H1 (cell line): ENCODE data around the gene PLD5. TPM values are rescaled to one million over a fixed set of nuclear protein-coding genes. Genes with fewer than 3 reads are reported as not detected.

Source experiments
- CTCF ChIA-PET: fragments of 300-600 bp; sonication (Branson Sonifier 250); formaldehyde crosslinking; loops from one replicate; lab custom pipeline; 2021; ENCODE audit not compliant: partially characterized antibody; lab: Charles Lee
- POLR2A ChIA-PET: fragments of 300-600 bp; sonication (Branson Sonifier 250); formaldehyde crosslinking; loops from one replicate; lab custom pipeline; 2021; ENCODE audit warnings: inconsistent platforms; ENCODE audit not compliant: partially characterized antibody; lab: Charles Lee
- DNase-seq, 2 experiments: peaks; one replicate each; pipeline versions ENCODE4 v3.0.0 to v3.0.0-alpha.2; 2010 to 2022; ENCODE audit warnings: low spot score in 2 of 2, low read depth in 1 of 2, mixed read lengths in 1 of 2
- FAIRE-seq: peaks from 2 replicates; lab custom pipeline; 2011; peaks lifted over from hg19 to GRCh38; lab: Jason Lieb, UNC
- H2AFZ ChIP-seq: 2 replicates; pipeline ENCODE4 v1.8.1; 2012; ENCODE audit warnings: low read length, inconsistent platforms
- H2AK5ac ChIP-seq: 2 replicates; pipeline ENCODE4 v1.6.1; 2013; ENCODE audit warnings: low read depth, low read length
- H2BK120ac ChIP-seq: replicated peaks from 2 replicates; pipeline ENCODE3; 2013; ENCODE audit warnings: low read depth, low read length, inconsistent platforms
- H2BK12ac ChIP-seq: 2 replicates; pipeline ENCODE4 v1.6.1; 2013; ENCODE audit warnings: low read depth, low read length
- H2BK15ac ChIP-seq: 2 replicates; pipeline ENCODE4 v1.6.1; 2013; ENCODE audit warnings: low read length
- H2BK20ac ChIP-seq: 2 replicates; pipeline ENCODE4 v1.6.1; 2013; ENCODE audit warnings: low read length
- H2BK5ac ChIP-seq: 2 replicates; pipeline ENCODE4 v1.6.1; 2013; ENCODE audit warnings: low read depth, low read length
- H3K14ac ChIP-seq: 2 replicates; pipeline ENCODE4 v1.6.1; 2013; ENCODE audit warnings: inconsistent platforms; ENCODE audit not compliant: insufficient read length
- H3K18ac ChIP-seq: 2 replicates; pipeline ENCODE4 v1.6.1; 2013; ENCODE audit warnings: low read length; ENCODE audit errors: extremely low read depth
- H3K23ac ChIP-seq: 2 replicates; pipeline ENCODE4 v1.6.1; 2013; ENCODE audit warnings: inconsistent platforms; ENCODE audit not compliant: insufficient read length
- H3K23me2 ChIP-seq: 2 replicates; pipeline ENCODE4 v1.6.1; 2013; ENCODE audit warnings: low read depth, low read length
- H3K27ac ChIP-seq: 2 replicates; pipeline ENCODE4 v1.6.1; 2011; ENCODE audit warnings: low read depth, low read length, inconsistent platforms
- H3K27me3 ChIP-seq, 4 experiments: replicated peaks in 1 of 4; 1 replicate in 1 of 4; 2 replicates in 3 of 4; pipeline versions ENCODE4 v1.6.1 to v1.8.1; 2011 to 2013; ENCODE audit warnings: low read length in 3 of 4, mild to moderate bottlenecking in 3 of 4, inconsistent platforms in 2 of 4, mixed read lengths in 2 of 4, moderate library complexity in 1 of 4; ENCODE audit not compliant: control insufficient read depth in 3 of 4, insufficient read depth in 3 of 4; ENCODE audit errors: extremely low read depth in 1 of 4
- H3K36me3 ChIP-seq, 4 experiments: 2 replicates each; pipeline versions ENCODE4 v1.6.1 to v1.8.1; 2011 to 2013; ENCODE audit warnings: mild to moderate bottlenecking in 4 of 4, low read length in 3 of 4, moderate library complexity in 2 of 4, control low read depth in 1 of 4, inconsistent platforms in 1 of 4; ENCODE audit not compliant: insufficient read depth in 4 of 4, control insufficient read depth in 2 of 4
- H3K4ac ChIP-seq: replicated peaks from 2 replicates; pipeline ENCODE3; 2013; ENCODE audit warnings: low read length, low read depth, mixed read lengths, inconsistent platforms; ENCODE audit not compliant: insufficient read length
- H3K4me1 ChIP-seq, 4 experiments: replicated peaks in 1 of 4; 1 replicate in 1 of 4; 2 replicates in 3 of 4; pipeline versions ENCODE4 v1.6.1 to v1.8.1; 2011 to 2013; ENCODE audit warnings: low read length in 3 of 4, inconsistent platforms in 2 of 4, mixed read lengths in 1 of 4; ENCODE audit not compliant: insufficient read depth in 4 of 4, control insufficient read depth in 3 of 4
- H3K4me2 ChIP-seq, 2 experiments: 2 replicates each; pipeline versions ENCODE4 v1.6.1 to v1.8.1; 2011 to 2013; ENCODE audit warnings: low read depth in 2 of 2, low read length in 2 of 2, control low read depth in 1 of 2, inconsistent platforms in 1 of 2, mild to moderate bottlenecking in 1 of 2; ENCODE audit not compliant: insufficient read depth in 1 of 2
- H3K4me3 ChIP-seq, 4 experiments: fragments of 200-600, 300-600 bp in 1 of 4; sonication (generic), shearing (Covaris generic), sonication (Bioruptor Twin) in 1 of 4; 2 replicates each; pipeline versions ENCODE4 v1.5.1 to v1.8.1; 2011 to 2016; ENCODE audit warnings: low read length in 4 of 4, low read depth in 3 of 4, control low read depth in 2 of 4, inconsistent platforms in 2 of 4, mild to moderate bottlenecking in 2 of 4, mixed read lengths in 1 of 4, moderate library complexity in 1 of 4; ENCODE audit not compliant: insufficient read depth in 2 of 4; ENCODE audit errors: extremely low read depth in 1 of 4
- H3K56ac ChIP-seq: replicated peaks from 2 replicates; pipeline ENCODE3; 2013; ENCODE audit warnings: low read depth, mild to moderate bottlenecking, mixed read lengths, low read length, inconsistent platforms; ENCODE audit not compliant: insufficient read length
- H3K79me1 ChIP-seq: 2 replicates; pipeline ENCODE4 v1.6.1; 2013; ENCODE audit warnings: low read depth, low read length, control low read depth
- H3K79me2 ChIP-seq, 2 experiments: 2 replicates each; pipeline versions ENCODE4 v1.6.1 to v1.8.1; 2012 to 2013; ENCODE audit warnings: low read length in 2 of 2, mild to moderate bottlenecking in 2 of 2, inconsistent platforms in 1 of 2; ENCODE audit not compliant: insufficient read depth in 2 of 2, control insufficient read depth in 1 of 2
- H3K9ac ChIP-seq, 4 experiments: replicated peaks in 1 of 4; 1 replicate in 1 of 4; 2 replicates in 3 of 4; pipeline versions ENCODE4 v1.6.1 to v1.8.1; 2011 to 2013; ENCODE audit warnings: low read depth in 3 of 4, low read length in 3 of 4, control low read depth in 2 of 4, mild to moderate bottlenecking in 2 of 4, moderate library complexity in 2 of 4, inconsistent platforms in 1 of 4; ENCODE audit errors: extremely low read depth in 1 of 4
- H3K9me3 ChIP-seq, 2 experiments: 2 replicates each; pipeline versions ENCODE4 v1.6.1 to v1.8.1; 2012 to 2013; ENCODE audit warnings: mild to moderate bottlenecking in 2 of 2, moderate library complexity in 2 of 2, control low read depth in 1 of 2, inconsistent platforms in 1 of 2, low read depth in 1 of 2, low read length in 1 of 2, mixed read lengths in 1 of 2; ENCODE audit not compliant: insufficient read depth in 2 of 2
- H4K20me1 ChIP-seq, 2 experiments: replicated peaks in 1 of 2; 2 replicates each; pipeline versions ENCODE3 to v1.8.1; 2011 to 2013; ENCODE audit warnings: inconsistent platforms in 2 of 2, low read length in 2 of 2, mild to moderate bottlenecking in 1 of 2; ENCODE audit not compliant: insufficient read depth in 2 of 2, control insufficient read depth in 1 of 2
- H4K5ac ChIP-seq: 2 replicates; pipeline ENCODE4 v1.6.1; 2013; ENCODE audit warnings: low read length, low read depth, mixed read lengths, inconsistent platforms; ENCODE audit not compliant: insufficient read length
- H4K8ac ChIP-seq: 2 replicates; pipeline ENCODE4 v1.8.0; 2013; ENCODE audit warnings: mild to moderate bottlenecking, moderate library complexity, low read length, inconsistent platforms; ENCODE audit not compliant: insufficient read depth; ENCODE audit errors: extremely low read depth
- H4K91ac ChIP-seq: replicated peaks from 2 replicates; pipeline ENCODE3; 2013; ENCODE audit warnings: low read length, mixed read lengths, inconsistent platforms; ENCODE audit not compliant: insufficient read length
- ATF2 ChIP-seq: IDR thresholded peaks from 2 replicates; pipeline ENCODE4 v1.6.1; 2012; ENCODE audit warnings: low read length, inconsistent platforms
- ATF3 ChIP-seq: IDR thresholded peaks from 2 replicates; pipeline ENCODE4 v1.6.1; 2011; ENCODE audit warnings: low read depth, mild to moderate bottlenecking, low read length; ENCODE audit not compliant: insufficient read depth
- BACH1 ChIP-seq: IDR thresholded peaks from 2 replicates; pipeline ENCODE4 v1.6.1; 2012; ENCODE audit warnings: low read length, improper control_type of control experiment
- BCL11A ChIP-seq, 2 experiments: IDR thresholded peaks; one replicate each; pipeline ENCODE4 v1.6.1; 2011; ENCODE audit warnings: low read depth in 2 of 2, low read length in 2 of 2, mild to moderate bottlenecking in 2 of 2
- E2F6 ChIP-seq: IDR thresholded peaks from 2 replicates; pipeline ENCODE4 v1.6.1; 2012; ENCODE audit warnings: inconsistent platforms
- FOSL1 ChIP-seq: IDR thresholded peaks from 2 replicates; pipeline ENCODE4 v1.6.1; 2011; ENCODE audit warnings: mild to moderate bottlenecking, low read depth, low read length, moderate library complexity; ENCODE audit not compliant: insufficient read depth
- MAFK ChIP-seq: IDR thresholded peaks from 2 replicates; pipeline ENCODE4 v1.6.1; 2012; ENCODE audit warnings: low read depth, mild to moderate bottlenecking, improper control_type of control experiment, low read length
- RNF2 ChIP-seq: fragments of 200-900, 300-1000 bp; sonication (generic); IDR thresholded peaks from 2 replicates; pipeline ENCODE4 v1.7.1; 2016; ENCODE audit warnings: borderline replicate concordance, low read depth, mild to moderate bottlenecking, antibody characterized with exemption, low read length; ENCODE audit not compliant: poor library complexity, severe bottlenecking; ENCODE audit errors: missing control alignments
- SUZ12 ChIP-seq: fragments of 200-600 bp; sonication (generic); IDR thresholded peaks from 2 replicates; pipeline ENCODE4 v1.6.1; 2012; ENCODE audit warnings: mild to moderate bottlenecking, inconsistent platforms, low read length, moderate library complexity, mixed read lengths
- TEAD4 ChIP-seq: IDR thresholded peaks from 2 replicates; pipeline ENCODE4 v1.6.1; 2012; ENCODE audit warnings: low read depth, low read length, inconsistent platforms, mixed read lengths
- USF2 ChIP-seq: IDR thresholded peaks from 2 replicates; pipeline ENCODE4 v1.6.1; 2011; ENCODE audit warnings: low read length, improper control_type of control experiment
- polyA plus RNA-seq, 7 experiments: library from polyadenylated mRNA; depleted of rRNA in 3 of 7; stranded (reverse) in 5 of 7; unstranded in 2 of 7; fragments of >200 nt in 5 of 7; fragments of 200-250 nt in 2 of 7; gene quantifications; 1 replicate in 5 of 7; 2 replicates in 1 of 7; 4 replicates in 1 of 7; pipeline versions ENCODE4 v1.2.1 to v1.2.3, GENCODE V29; 2011 to 2013; ENCODE audit warnings: missing spikeins in 2 of 7, mixed read lengths in 2 of 7
- total RNA-seq: library from RNA; stranded (reverse); fragmentation: NEBNext Ultra II Directional; extraction: Animal tissue kit (Norgen Biotek cat#: 25700); gene quantifications from 2 replicates; pipeline ENCODE4 v1.2.1, GENCODE V29; 2021

PLD5 gene
- total and polyA plus RNA-seq, 2 of the 8 experiments (the other 6 are each of a cell fraction or from before 2014, with no cell fraction given): 0.86 to 8.5 TPM

- Histone ChIP-seq H3K36me3 (no peaks in the 10 kb centered on the region), H3K56ac (no peak overlapping the region), H2BK15ac (no peak overlapping the region), H3K14ac (no peak overlapping the region), H2AK5ac (no peak overlapping the region), H3K4ac (no peak overlapping the region), H2BK12ac (no peak overlapping the region), H3K79me2 (no peaks in the 10 kb centered on the region), H3K4me1 (no peaks in the 10 kb centered on the region; a peak in 1 of 7 replicates), H4K5ac (no peak overlapping the region), H3K79me1 (no peaks in the 10 kb centered on the region), H3K4me2 (no peak overlapping the region), H2AFZ (no peak overlapping the region), H3K23me2 (no peaks in the 10 kb centered on the region), H2BK20ac (no peak overlapping the region), H3K9me3 (no peaks in the 10 kb centered on the region), H3K23ac (no peak overlapping the region), H2BK120ac (no peak overlapping the region), H4K8ac (no peak overlapping the region), H2BK5ac (no peak overlapping the region), H3K4me3 (no peak overlapping the region), H3K27me3 (no peaks in the 10 kb centered on the region), H4K91ac (no peak overlapping the region), H3K27ac (no peak overlapping the region), H3K18ac (no peak overlapping the region), H4K20me1 (no peaks in the 10 kb centered on the region), H3K9ac (no peak overlapping the region)
- CTCF ChIA-PET: no interaction called here
- no peak for DNase-seq
- POLR2A ChIA-PET: no interaction called here
- no peak for FAIRE-seq
- TF ChIP-seq FOSL1 (no peak), MAFK (no peak), RNF2 (no peak), BCL11A (IDR thresholded peaks at IDR 0.05; ENCODE audit: low read depth in 2 of 2, low read length in 2 of 2) (no peak), ATF2 (no peak), BACH1 (no peak), USF2 (no peak), ATF3 (no peak), TEAD4 (no peak), E2F6 (no peak), SUZ12 (no peak)
Observed at GRCh38 chr1:242556276-242556675, 31.8 kb upstream of the PLD5 start.
